HuH-7 (cell line): Measurements from ENCODE around the gene MIAT.
"Not testable (repeated sequence)": the region's sequence is repeated elsewhere in the genome, so short reads cannot be mapped to it uniquely, and the experiment has no call there.

Source experiments
- DNase-seq: peaks from one replicate; pipeline ENCODE4 v3.0.0; 2011; ENCODE audit warnings: low spot score

Gene MIAT

GRCh38 chr22:26656891-26657851 lies at the start of gene MIAT:
Gene MIAT (plus strand): TSS chr22:26657588.
- no peak for DNase-seq

- DNase-seq, result no peak
Observed at GRCh38 chr22:26608129-26608528, 49.3 kb upstream of the MIAT start.

- DNase-seq, result no peak
Observed at GRCh38 chr22:26609287-26609686, 48.1 kb upstream of the MIAT start.

GRCh38 chr22:26610072-26610958 lies 47.1 kb upstream of the MIAT start:
- DNase-seq, result no peak

- DNase-seq, result no peak
Observed at GRCh38 chr22:26610996-26611395, 46.4 kb upstream of the MIAT start.

- no peak for DNase-seq
Observed at GRCh38 chr22:26612652-26613051, 44.7 kb upstream of the MIAT start.

- DNase-seq, result not testable (repeated sequence)
Observed at GRCh38 chr22:26613753-26614152, 43.6 kb upstream of the MIAT start.

- DNase-seq, result no peak
Observed at GRCh38 chr22:26614322-26614721, 43.1 kb upstream of the MIAT start.

- DNase-seq, result no peak
Observed at GRCh38 chr22:26615149-26615548, 42.2 kb upstream of the MIAT start.

GRCh38 chr22:26615830-26616435 lies 41.5 kb upstream of the MIAT start:
- DNase-seq, result no peak

- DNase-seq, result no peak
Observed at GRCh38 chr22:26616650-26617049, 40.7 kb upstream of the MIAT start.

GRCh38 chr22:26617271-26618199 lies 39.9 kb upstream of the MIAT start, which contains the start of gene CRYBB1:
Gene CRYBB1 (minus strand): TSS chr22:26618027. CDS start chr22:26616319, 1,708 bp downstream.
- DNase-seq, result no peak

- DNase-seq, result no peak
Observed at GRCh38 chr22:26618455-26618854, 38.9 kb upstream of the MIAT start.

- no peak for DNase-seq
Observed at GRCh38 chr22:26619510-26619909, 37.9 kb upstream of the MIAT start.

GRCh38 chr22:26620197-26620596 lies 37.2 kb upstream of the MIAT start:
- DNase-seq, result no peak

GRCh38 chr22:26621663-26622062 lies 35.7 kb upstream of the MIAT start, which contains the start of gene CRYBA4:
Gene CRYBA4 (plus strand): TSS chr22:26621963. CDS start chr22:26622597, 634 bp downstream.
- no peak for DNase-seq

- no peak for DNase-seq
Observed at GRCh38 chr22:26623984-26624383, 33.4 kb upstream of the MIAT start.

GRCh38 chr22:26624803-26625202 lies 32.6 kb upstream of the MIAT start:
- no peak for DNase-seq

GRCh38 chr22:26629988-26630761 lies 27.2 kb upstream of the MIAT start:
- DNase-seq, result no peak

GRCh38 chr22:26631282-26631681 lies 26.1 kb upstream of the MIAT start:
- DNase-seq, result no peak
